CD14-positive monocyte (primary cell): ENCODE results near the gene MYL1. TPM values are rescaled to one million over a fixed set of nuclear protein-coding genes. Genes with fewer than 3 reads are reported as not detected.

Source experiments
- DNase-seq, 3 donors: peaks; one replicate each; pipeline ENCODE4 v3.0.0-alpha.2; 2011 to 2022
- H2AFZ ChIP-seq: 2 replicates; pipeline ENCODE4 v1.6.0; 2012; ENCODE audit warnings: mild to moderate bottlenecking, low read depth, low read length, inconsistent platforms; ENCODE audit not compliant: insufficient read depth, poor library complexity, severe bottlenecking
- H3K27ac ChIP-seq, 2 donors: 1 replicate in 1 of 2; 2 replicates in 1 of 2; pipeline ENCODE4 v1.5.1; 2012 to 2013; ENCODE audit warnings: low read length in 2 of 2, control low read depth in 1 of 2, inconsistent platforms in 1 of 2, low read depth in 1 of 2, mild to moderate bottlenecking in 1 of 2
- H3K27me3 ChIP-seq, 2 donors: one replicate each; pipeline versions ENCODE4 v1.6.0 to v1.6.1; 2011 to 2013; ENCODE audit warnings: low read length in 2 of 2; ENCODE audit not compliant: control insufficient read depth in 2 of 2, insufficient read depth in 2 of 2
- H3K36me3 ChIP-seq, 2 donors: replicated peaks in 1 of 2; 1 replicate in 1 of 2; 2 replicates in 1 of 2; pipeline versions ENCODE4 v1.5.1 to v1.6.1; 2012 to 2013; ENCODE audit warnings: low read length in 2 of 2, control low read depth in 1 of 2, inconsistent platforms in 1 of 2, mild to moderate bottlenecking in 1 of 2; ENCODE audit not compliant: insufficient read depth in 2 of 2, control insufficient read depth in 1 of 2
- H3K4me1 ChIP-seq, 2 donors: 1 replicate in 1 of 2; 2 replicates in 1 of 2; pipeline versions ENCODE4 v1.5.1 to v1.6.1; 2012 to 2013; ENCODE audit warnings: low read length in 2 of 2, control low read depth in 1 of 2, inconsistent platforms in 1 of 2, mild to moderate bottlenecking in 1 of 2, moderate library complexity in 1 of 2; ENCODE audit not compliant: insufficient read depth in 2 of 2, control insufficient read depth in 1 of 2
- H3K4me2 ChIP-seq: replicated peaks from 2 replicates; pipeline ENCODE3; 2012; ENCODE audit warnings: low read length, moderate library complexity, mild to moderate bottlenecking; ENCODE audit not compliant: poor library complexity, severe bottlenecking; ENCODE audit errors: extremely low read depth
- H3K4me3 ChIP-seq, 3 experiments: fragments of 200-600 bp in 1 of 3; sonication (generic) in 1 of 3; replicated peaks in 1 of 3; 1 replicate in 2 of 3; 2 replicates in 1 of 3; pipeline ENCODE4 v1.5.1; 2011 to 2013; ENCODE audit warnings: low read length in 3 of 3, mild to moderate bottlenecking in 3 of 3, control low read depth in 2 of 3, low read depth in 2 of 3, inconsistent platforms in 1 of 3, moderate library complexity in 1 of 3
- H3K79me2 ChIP-seq: 2 replicates; pipeline ENCODE4 v1.6.0; 2012; ENCODE audit warnings: mild to moderate bottlenecking, control low read depth, inconsistent platforms, low read length, moderate library complexity; ENCODE audit not compliant: insufficient read depth
- H3K9ac ChIP-seq: 2 replicates; pipeline ENCODE4 v1.6.0; 2017; ENCODE audit warnings: low read length, mild to moderate bottlenecking; ENCODE audit not compliant: insufficient read depth, poor library complexity, severe bottlenecking
- H3K9me3 ChIP-seq, 2 donors: replicated peaks in 1 of 2; 1 replicate in 1 of 2; 2 replicates in 1 of 2; pipeline versions ENCODE4 v1.5.1 to v1.6.1; 2012 to 2013; ENCODE audit warnings: low read length in 2 of 2, control low read depth in 1 of 2; ENCODE audit not compliant: control insufficient read depth in 1 of 2, insufficient read depth in 1 of 2
- H4K20me1 ChIP-seq: 2 replicates; pipeline ENCODE4 v1.6.0; 2012; ENCODE audit warnings: mild to moderate bottlenecking, low read length, control low read depth, moderate library complexity; ENCODE audit not compliant: insufficient read depth
- H3K27ac Mint-ChIP-seq, 7 donors: one replicate each; pipeline ENCODE4 v1.8.0; 2020; ENCODE audit warnings: mild to moderate bottlenecking in 7 of 7, mixed read lengths in 7 of 7, moderate library complexity in 6 of 7, inconsistent platforms in 2 of 7
- H3K27me3 Mint-ChIP-seq, 3 donors: one replicate each; pipeline ENCODE4 v1.8.0; 2021 to 2022; ENCODE audit warnings: low read depth in 3 of 3, mild to moderate bottlenecking in 3 of 3, mixed read lengths in 3 of 3, moderate library complexity in 3 of 3, inconsistent platforms in 1 of 3
- H3K36me3 Mint-ChIP-seq, 2 donors: one replicate each; pipeline ENCODE4 v1.8.0; 2020; ENCODE audit warnings: mixed read lengths in 2 of 2, inconsistent platforms in 1 of 2, mild to moderate bottlenecking in 1 of 2
- H3K4me1 Mint-ChIP-seq: one replicate; pipeline ENCODE4 v1.8.0; 2020; ENCODE audit warnings: mild to moderate bottlenecking, mixed read lengths
- H3K4me3 Mint-ChIP-seq, 2 donors: one replicate each; pipeline ENCODE4 v1.8.0; 2020; ENCODE audit warnings: mild to moderate bottlenecking in 2 of 2, mixed read lengths in 2 of 2, moderate library complexity in 1 of 2
- H3K9me3 Mint-ChIP-seq, 7 donors: one replicate each; pipeline ENCODE4 v1.8.0; 2020 to 2022; ENCODE audit warnings: mixed read lengths in 7 of 7, mild to moderate bottlenecking in 6 of 7, moderate library complexity in 6 of 7, inconsistent platforms in 2 of 7
- WGBS: methylation state at CpG from one replicate; pipeline ENCODE4 v1.1.5; 2013; ENCODE audit warnings: missing lambda C conversion rate; ENCODE audit not compliant: insufficient coverage; 5-methylcytosine and 5-hydroxymethylcytosine counted together
- intact Hi-C, 2 donors: fragments of 100-400 bp; cut with micrococcal nuclease; formaldehyde crosslinking; loops; one replicate each; pipeline versions ENCODE4 v1.15.0 to v1.15.1; 2023
- polyA plus RNA-seq, 3 donors: library from polyadenylated mRNA; depleted of rRNA in 1 of 3; unstranded in 2 of 3; stranded (reverse) in 1 of 3; fragments of 300-500 nt in 2 of 3; fragments of >200 nt in 1 of 3; fragmentation: Illumina TruSeq in 2 of 3; gene quantifications; 1 replicate in 2 of 3; 2 replicates in 1 of 3; pipeline ENCODE4 v1.2.3, GENCODE V29; 2012 to 2021
- TF ChIP-seq, protein P1 (sequence below): fragments of 200-600 bp; IDR thresholded peaks from one replicate; pipeline ENCODE4 v1.8.0; 2022; ENCODE audit warnings: antibody characterized with exemption, mild to moderate bottlenecking

Gene MYL1
- polyA plus RNA-seq, 3 donors, result not detected

GRCh38 chr2:210286123-210286680, 28.8 kb downstream of the MYL1 start:
- Mint-ChIP-seq H3K27me3 (peaks cover 0 to 2% (median 1%) of the 10 kb centered on the region in 3 donors), H3K27ac (peak overlapping the region in 1 of 7 donors; percentile 60), H3K9me3 (peaks cover 0 to 8% (median 2%) of the 10 kb centered on the region in 7 donors), H3K36me3 (no peaks in the 10 kb centered on the region), H3K4me3 (no peak overlapping the region), H3K4me1 (no peaks in the 10 kb centered on the region)
- intact Hi-C loops, result no loop called here
- TF ChIP-seq, protein P1, sequence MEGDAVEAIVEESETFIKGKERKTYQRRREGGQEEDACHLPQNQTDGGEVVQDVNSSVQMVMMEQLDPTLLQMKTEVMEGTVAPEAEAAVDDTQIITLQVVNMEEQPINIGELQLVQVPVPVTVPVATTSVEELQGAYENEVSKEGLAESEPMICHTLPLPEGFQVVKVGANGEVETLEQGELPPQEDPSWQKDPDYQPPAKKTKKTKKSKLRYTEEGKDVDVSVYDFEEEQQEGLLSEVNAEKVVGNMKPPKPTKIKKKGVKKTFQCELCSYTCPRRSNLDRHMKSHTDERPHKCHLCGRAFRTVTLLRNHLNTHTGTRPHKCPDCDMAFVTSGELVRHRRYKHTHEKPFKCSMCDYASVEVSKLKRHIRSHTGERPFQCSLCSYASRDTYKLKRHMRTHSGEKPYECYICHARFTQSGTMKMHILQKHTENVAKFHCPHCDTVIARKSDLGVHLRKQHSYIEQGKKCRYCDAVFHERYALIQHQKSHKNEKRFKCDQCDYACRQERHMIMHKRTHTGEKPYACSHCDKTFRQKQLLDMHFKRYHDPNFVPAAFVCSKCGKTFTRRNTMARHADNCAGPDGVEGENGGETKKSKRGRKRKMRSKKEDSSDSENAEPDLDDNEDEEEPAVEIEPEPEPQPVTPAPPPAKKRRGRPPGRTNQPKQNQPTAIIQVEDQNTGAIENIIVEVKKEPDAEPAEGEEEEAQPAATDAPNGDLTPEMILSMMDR, result no peak
- H3K4me2 ChIP-seq, result no peak overlapping the region
- H3K27ac ChIP-seq, result no peak overlapping the region
- no peak for DNase-seq
- H3K4me1 ChIP-seq, result no peaks in the 10 kb centered on the region
- no peaks in the 10 kb centered on the region for H4K20me1 ChIP-seq
- no peak overlapping the region for H3K4me3 ChIP-seq
- peaks cover 9 to 12% of the 10 kb centered on the region in 2 donors for H3K9me3 ChIP-seq
- H3K36me3 ChIP-seq, result no peaks in the 10 kb centered on the region
- no peaks in the 10 kb centered on the region for H3K27me3 ChIP-seq
- H3K79me2 ChIP-seq, result no peaks in the 10 kb centered on the region
- H3K9ac ChIP-seq, result no peak overlapping the region
- H2AFZ ChIP-seq, result no peak overlapping the region

DNA sequence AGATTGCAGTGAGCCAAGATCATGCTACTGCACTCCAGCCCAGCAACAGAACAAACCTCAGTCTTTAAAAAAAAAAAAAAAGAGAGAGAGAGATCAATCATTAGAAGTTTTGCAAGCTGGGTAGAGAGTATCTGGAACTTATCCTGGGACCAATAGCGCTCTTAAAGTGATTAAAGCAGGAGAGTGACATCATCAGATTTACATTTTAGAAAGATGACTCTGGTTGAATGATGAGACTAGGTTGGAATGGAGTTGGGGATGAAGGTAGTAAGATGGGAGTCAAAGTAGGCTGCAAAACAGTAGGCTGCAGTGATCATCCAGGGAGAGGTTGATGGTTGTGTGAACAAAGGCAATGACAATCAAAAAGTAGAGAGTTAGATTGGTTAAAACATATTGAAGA, 37.8 kb downstream of the MYL1 start:
- 100% methylated on average over 1 of the region's 1 CpG for WGBS

More for the DNA sequence above, 37.8 kb downstream of the MYL1 start:
- Histone ChIP-seq H2AFZ (no peak overlapping the region), H3K79me2 (no peaks in the 10 kb centered on the region), H3K9me3 (no peaks in the 10 kb centered on the region), H3K36me3 (no peaks in the 10 kb centered on the region), H3K27me3 (no peaks in the 10 kb centered on the region), H4K20me1 (no peaks in the 10 kb centered on the region), H3K27ac (no peak overlapping the region), H3K4me3 (no peak overlapping the region), H3K9ac (no peak overlapping the region), H3K4me1 (no peaks in the 10 kb centered on the region), H3K4me2 (no peak overlapping the region)
- Mint-ChIP-seq H3K27me3 (peaks cover 0 to 3% (median 2%) of the 10 kb centered on the region in 3 donors), H3K27ac (no peak overlapping the region), H3K9me3 (peaks cover 0 to 2% (median 0%) of the 10 kb centered on the region in 7 donors), H3K36me3 (no peaks in the 10 kb centered on the region), H3K4me1 (no peaks in the 10 kb centered on the region), H3K4me3 (no peak overlapping the region)
- TF ChIP-seq, protein P1, result no peak
- DNase-seq, result no peak
- intact Hi-C loops, result no loop called here
